ENCODE measurements around the gene ST6GAL1. TPM values are rescaled to one million over a fixed set of nuclear protein-coding genes. Genes with fewer than 3 reads are reported as not detected.
A peak's percentile ranks its signal among the peaks of the same experiment; 100 is the strongest.
"Not testable (repeated sequence)": the region's sequence is repeated elsewhere in the genome, so short reads cannot be mapped to it uniquely, and the experiment has no call there.

The ST6GAL1 gene, protein sequence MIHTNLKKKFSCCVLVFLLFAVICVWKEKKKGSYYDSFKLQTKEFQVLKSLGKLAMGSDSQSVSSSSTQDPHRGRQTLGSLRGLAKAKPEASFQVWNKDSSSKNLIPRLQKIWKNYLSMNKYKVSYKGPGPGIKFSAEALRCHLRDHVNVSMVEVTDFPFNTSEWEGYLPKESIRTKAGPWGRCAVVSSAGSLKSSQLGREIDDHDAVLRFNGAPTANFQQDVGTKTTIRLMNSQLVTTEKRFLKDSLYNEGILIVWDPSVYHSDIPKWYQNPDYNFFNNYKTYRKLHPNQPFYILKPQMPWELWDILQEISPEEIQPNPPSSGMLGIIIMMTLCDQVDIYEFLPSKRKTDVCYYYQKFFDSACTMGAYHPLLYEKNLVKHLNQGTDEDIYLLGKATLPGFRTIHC
- total RNA-seq (2014; rRNA removed; shearing (Covaris generic); ENCODE audit: low replicate concordance) = 5.6 and 9.4 TPM in 2 replicates

DNA sequence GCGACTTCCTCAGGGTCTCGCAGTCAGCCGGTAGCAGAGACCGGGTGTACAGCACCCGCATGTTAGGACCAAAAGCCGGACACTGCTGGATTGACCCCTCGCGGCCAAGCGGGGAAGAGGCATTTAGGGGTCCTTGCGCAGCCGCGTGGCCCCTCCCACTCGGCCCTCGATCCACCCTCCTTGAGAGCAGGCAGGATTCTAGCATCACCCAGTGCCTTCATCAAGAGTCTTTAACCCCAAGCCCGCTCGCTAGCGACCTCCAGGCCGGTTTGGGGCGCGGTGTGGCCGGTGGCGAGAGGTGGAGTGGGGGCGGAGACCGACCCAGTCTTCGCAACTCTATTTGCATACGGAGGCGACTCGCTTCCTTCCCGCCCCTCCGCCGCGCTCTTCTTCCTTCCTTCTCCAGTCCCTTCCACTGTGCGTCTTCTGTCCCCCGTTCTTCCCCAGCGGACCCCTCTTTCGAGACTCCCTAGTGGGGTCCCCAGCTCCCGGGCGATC, at the start of gene ST6GAL1:
Gene ST6GAL1, plus strand, starts transcription at position 384 of the 498 bp plus-strand sequence. CDS start 112,178 bp downstream, outside the sequence.
- Histone ChIP-seq H3K36me3 (no peaks in the 10 kb centered on the region), H3K27me3 (no peaks in the 10 kb centered on the region), H3K4me3 (peak within 1 kb of the TSS; percentile 66), H3K9me3 (no peaks in the 10 kb centered on the region; the same call in none of the 2 replicates)
- DNase-seq = peak; percentile 48

DNA sequence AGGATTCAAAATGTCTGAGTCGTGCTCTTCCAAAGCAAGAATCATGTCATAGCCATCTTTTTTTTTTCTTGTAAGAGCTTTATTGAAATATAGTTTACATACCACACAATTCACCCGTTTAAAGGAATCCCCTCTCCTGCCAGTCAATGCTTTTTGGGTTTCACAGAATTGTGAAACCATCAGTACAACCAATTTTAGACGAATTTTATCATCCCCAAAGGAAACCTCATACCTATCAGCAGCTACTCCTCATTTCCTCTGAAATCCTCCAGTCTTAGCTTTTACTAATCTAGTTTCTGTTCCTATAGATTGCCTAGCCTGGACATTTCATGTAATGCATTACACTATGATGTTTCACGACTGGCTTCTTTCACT, 48.2 kb upstream of the ST6GAL1 start:
- DNase-seq = no peak
- no peak overlapping the region for H3K4me3 ChIP-seq
- H3K9me3 ChIP-seq = no peaks in the 10 kb centered on the region
- H3K27me3 ChIP-seq = no peaks in the 10 kb centered on the region
- no peaks in the 10 kb centered on the region for H3K36me3 ChIP-seq

DNA sequence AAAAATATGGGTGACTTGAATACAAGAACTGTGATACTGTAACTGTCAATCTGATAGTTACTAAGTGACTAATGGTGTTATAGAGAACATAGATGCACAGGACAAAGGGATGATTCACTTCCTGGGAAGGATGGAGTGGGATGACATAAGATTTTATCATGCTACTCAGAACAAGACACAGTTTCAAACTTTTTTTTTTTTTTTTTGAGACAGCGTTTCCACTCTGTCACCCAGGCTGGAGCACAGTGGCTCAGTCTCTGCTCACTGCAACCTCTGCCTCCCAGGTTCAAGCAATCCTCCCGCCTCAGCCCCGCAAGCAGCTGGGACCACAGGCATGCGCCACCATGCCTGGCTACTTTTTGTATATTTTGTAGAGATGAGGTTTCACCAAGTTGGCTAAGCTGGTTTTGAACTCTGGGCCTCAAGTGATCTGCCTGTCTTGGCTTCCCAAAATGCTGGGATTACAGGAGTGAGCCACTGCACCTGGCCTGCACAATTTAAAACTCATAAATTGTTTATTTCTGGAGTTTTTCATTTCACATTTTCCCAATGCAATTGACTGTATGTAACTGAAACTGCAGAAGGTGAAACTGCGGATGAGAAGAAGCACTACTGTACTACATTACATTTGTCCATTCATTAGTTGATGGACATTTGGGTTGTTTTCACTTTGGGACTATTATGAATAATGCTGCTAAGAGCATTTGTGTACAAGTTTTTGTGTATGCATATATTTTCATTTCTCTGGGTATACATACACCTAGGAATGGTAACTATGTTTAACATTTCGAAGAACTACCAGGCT, 47.2 kb upstream of the ST6GAL1 start:
- Histone ChIP-seq H3K27me3 (no peaks in the 10 kb centered on the region), H3K9me3 (no peaks in the 10 kb centered on the region), H3K4me3 (no peak overlapping the region), H3K36me3 (no peaks in the 10 kb centered on the region)
- peak; percentile 12 for DNase-seq

DNA sequence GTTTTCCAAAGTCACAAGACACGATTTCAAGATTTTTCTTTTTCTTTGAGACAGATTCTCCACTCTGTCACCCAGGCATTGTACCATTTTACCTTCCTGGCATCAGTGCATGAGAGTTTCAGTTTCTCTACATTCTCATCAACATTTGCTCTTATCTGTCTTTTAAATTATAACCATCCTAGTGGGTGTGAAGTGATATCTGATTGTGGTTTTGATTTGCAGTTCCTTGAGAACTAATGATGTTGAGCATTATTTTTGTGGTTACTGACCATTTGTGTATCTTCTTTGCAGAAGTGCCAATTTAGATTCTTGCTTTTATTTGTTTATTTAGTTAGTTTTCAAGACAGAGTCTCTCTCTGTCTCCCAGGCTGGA, 46.7 kb upstream of the ST6GAL1 start:
- no peak for DNase-seq
- Histone ChIP-seq H3K27me3 (no peaks in the 10 kb centered on the region), H3K9me3 (no peaks in the 10 kb centered on the region), H3K4me3 (no peak overlapping the region), H3K36me3 (no peaks in the 10 kb centered on the region)

DNA sequence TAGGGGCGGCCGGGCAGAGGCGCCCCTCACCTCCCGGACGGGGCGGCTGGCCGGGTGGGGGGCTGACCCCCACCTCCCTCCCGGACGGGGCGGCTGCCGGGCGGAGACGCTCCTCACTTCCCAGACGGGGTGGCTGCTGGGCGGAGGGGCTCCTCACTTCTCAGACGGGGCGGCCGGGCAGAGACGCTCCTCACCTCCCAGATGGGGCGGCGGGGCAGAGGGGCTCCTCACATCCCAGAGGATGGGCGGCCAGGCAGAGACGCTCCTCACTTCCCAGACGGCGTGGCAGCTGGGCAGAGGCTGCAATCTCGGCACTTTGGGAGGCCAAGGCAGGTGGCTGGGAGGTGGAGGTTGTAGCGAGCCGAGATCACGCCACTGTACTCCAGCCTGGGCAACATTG, 45.5 kb upstream of the ST6GAL1 start:
- not testable (repeated sequence) for H3K9me3 ChIP-seq, DNase-seq, H3K27me3 ChIP-seq, H3K4me3 ChIP-seq, H3K36me3 ChIP-seq

DNA sequence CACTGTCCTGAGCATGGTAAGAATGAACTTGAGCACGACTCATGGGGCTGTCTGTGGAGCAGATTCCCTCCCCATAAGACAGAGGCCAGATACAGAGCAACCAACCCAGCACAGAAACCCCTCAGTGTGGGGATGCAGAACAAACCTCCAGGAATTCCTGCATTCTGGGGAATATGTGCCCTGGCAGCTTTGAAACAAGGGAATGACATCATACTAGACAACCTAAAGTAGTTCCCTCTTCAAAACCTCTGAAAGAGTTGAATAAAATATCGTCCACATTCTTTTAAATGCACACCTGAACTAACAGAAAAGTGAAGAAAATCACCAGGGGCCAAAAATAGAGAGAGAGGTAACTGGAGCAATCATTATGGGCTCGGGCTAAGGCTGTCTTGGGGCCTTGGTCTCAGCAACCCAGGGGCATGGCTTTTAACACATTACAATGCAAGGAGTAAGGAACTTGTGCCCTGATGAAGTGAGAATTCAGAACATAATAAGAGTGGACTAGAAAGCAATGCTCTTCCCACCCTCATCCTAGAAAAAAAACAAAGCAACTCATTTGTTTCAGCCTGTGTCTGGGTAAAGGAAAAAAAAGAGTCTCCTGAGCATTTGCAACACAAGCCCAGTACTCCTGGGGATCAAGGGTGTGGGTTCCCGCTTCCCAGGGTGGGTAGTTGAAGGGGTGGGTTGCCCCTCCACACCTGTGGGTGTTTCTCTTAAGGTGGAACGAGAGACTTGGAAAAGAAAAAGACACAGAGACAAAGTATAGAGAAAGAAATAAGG, 43.9 kb upstream of the ST6GAL1 start:
- H3K9me3 ChIP-seq = no peaks in the 10 kb centered on the region
- no peak overlapping the region for H3K4me3 ChIP-seq
- no peaks in the 10 kb centered on the region for H3K36me3 ChIP-seq
- DNase-seq = no peak
- peaks cover 5% of the 10 kb centered on the region; the same call in 1 of the 2 replicates for H3K27me3 ChIP-seq

DNA sequence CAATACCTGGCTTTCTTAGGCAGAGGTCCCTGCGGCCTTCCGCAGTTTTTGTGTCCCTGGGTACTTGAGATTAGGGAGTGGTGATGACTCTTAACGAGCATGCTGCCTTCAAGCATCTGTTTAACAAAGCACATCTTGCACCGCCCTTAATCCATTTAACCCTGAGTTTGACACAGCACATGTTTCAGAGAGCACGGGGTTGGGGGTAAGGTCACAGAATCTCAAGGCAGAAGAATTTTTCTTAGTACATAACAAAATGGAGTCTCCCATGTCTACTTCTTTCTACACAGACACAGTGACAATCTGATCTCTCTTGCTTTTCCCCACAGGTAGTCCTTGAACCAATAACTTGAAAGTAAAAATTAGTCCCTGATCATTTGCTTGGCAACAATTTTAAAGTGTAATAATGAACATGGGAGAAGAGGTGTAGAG, 42.8 kb upstream of the ST6GAL1 start:
- not testable (repeated sequence) for DNase-seq, H3K27me3 ChIP-seq, H3K9me3 ChIP-seq, H3K36me3 ChIP-seq, H3K4me3 ChIP-seq

DNA sequence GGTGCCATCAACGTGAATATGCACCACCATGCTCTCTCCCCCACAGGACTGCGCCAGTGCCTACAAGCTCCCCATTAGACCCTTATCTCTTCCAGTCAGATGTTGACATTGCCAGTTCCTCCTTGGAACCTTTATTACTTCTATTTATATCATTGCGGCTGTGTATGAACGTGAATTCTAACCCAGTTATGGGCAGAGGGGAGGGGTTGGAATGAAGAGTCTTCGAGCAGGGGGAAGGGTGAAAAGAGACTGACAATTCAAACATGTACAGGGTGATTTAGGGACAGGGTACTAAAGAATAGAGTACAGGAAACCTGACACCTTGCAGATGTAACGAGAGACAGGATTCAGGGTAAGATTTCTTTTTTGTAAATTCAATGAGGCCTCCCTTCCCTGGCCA, 41.8 kb upstream of the ST6GAL1 start:
- no peak overlapping the region for H3K4me3 ChIP-seq
- no peaks in the 10 kb centered on the region for H3K9me3 ChIP-seq
- peaks cover 5% of the 10 kb centered on the region; the same call in 1 of the 2 replicates for H3K27me3 ChIP-seq
- no peaks in the 10 kb centered on the region for H3K36me3 ChIP-seq
- DNase-seq = no peak

DNA sequence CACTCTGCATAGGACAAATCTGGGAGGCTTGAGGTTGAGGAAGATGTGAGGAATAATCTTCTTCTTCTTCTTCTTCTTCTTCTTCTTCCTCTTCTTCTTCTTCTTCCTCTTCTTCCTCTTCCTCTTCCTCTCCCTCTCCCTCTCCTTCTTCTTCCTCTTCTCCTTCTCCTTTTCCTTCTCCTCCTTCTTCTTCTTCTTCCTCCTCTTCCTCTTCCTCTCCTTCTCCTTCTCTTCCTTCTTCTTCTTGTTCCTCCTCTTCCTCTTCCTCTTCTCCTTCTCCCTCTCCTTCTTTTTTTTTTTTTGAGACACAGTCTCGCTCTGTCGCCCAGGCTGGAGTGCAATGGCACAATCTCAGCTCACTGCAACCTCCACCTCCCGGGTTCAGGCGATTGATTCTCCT, 40.6 kb upstream of the ST6GAL1 start:
- not testable (repeated sequence) for H3K4me3 ChIP-seq, H3K36me3 ChIP-seq, H3K9me3 ChIP-seq, H3K27me3 ChIP-seq, DNase-seq

DNA sequence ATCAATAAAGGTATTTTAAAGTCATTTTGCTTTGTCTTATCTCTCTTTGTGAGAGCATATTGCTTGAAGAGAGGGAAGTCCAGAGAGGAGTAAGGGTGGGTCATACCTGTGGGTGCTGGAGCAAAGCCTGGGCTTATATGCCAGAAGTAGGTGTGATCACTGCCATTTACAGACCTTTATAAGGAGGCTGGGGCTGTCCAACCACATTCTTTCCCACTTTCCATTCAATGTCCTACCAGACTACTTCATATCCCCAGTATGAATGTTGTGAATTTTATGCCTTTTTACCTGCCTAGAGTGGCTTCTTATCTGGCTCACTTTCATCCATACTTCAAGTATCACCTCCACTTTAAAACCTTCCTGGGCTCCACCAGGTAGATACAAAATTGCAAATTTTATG, 39.4 kb upstream of the ST6GAL1 start:
- peaks cover 5% of the 10 kb centered on the region; the same call in 1 of the 2 replicates for H3K27me3 ChIP-seq

DNA sequence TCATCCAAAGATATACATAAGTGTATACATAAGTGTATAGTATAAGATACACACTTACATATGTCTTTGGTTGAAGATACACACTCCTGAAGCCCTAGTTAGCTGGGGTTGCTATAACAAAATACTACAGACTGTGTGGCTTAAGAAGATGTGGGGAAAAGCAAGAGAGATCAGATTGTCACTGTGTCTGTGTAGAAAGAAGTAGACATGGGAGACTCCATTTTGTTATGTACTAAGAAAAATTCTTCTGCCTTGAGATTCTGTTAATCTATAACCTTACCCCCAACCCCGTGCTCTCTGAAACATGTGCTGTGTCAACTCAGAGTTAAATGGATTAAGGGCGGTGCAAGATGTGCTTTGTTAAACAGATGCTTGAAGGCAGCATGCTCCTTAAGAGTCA, 37.3 kb upstream of the ST6GAL1 start:
- not testable (repeated sequence) for H3K27me3 ChIP-seq, DNase-seq, H3K9me3 ChIP-seq, H3K4me3 ChIP-seq, H3K36me3 ChIP-seq

More for the DNA sequence above, 39.4 kb upstream of the ST6GAL1 start:
- Histone ChIP-seq H3K9me3 (no peaks in the 10 kb centered on the region), H3K4me3 (no peak overlapping the region), H3K36me3 (no peaks in the 10 kb centered on the region)
- DNase-seq = no peak

DNA sequence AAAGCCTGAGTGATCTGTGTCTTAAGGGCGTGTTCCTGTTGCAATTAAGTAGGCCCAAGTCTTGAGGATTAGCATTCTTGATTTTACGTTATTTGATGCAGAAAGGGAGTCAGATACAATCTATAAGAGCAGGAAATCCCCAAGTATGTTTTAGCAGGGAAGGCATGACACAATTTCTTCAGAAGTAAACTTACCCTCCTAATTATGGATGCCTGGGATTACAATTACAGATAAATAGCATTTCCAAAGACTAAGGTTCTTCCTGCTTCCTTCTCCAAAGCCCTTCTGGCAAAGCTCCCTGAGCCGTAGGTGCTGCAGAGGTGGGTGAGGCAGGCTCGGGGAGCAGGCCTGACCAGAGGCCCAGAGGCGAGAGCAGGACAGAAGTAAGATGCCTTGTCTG, 34.9 kb upstream of the ST6GAL1 start:
- Histone ChIP-seq H3K4me3 (no peak overlapping the region), H3K9me3 (no peaks in the 10 kb centered on the region), H3K36me3 (no peaks in the 10 kb centered on the region), H3K27me3 (0 out of 2 replicates have a peak, but pooled peaks cover 2% of the 10 kb centered on the region)
- no peak for DNase-seq

DNA sequence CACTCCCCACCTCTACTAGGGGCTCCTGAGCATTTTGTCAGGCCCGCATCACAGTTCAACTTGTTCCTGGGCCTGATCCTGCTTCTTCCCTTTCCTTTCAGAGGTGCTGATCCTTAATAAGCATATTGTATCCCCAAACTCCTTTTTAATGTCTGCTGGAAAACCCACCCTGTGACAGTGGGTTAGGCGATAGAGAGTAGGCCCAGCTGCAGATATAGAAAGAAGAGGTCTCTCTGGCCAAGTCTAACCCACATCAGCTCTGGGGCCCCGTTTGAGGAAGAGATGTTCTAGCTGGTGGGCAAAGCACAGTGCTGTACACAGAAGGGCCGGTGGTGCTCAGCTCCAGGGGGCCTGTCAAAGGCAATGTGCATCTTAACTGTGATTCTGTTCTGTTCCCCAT, 34.3 kb upstream of the ST6GAL1 start:
- H3K27me3 ChIP-seq = no peaks in the 10 kb centered on the region
- DNase-seq = no peak
- H3K9me3 ChIP-seq = no peaks in the 10 kb centered on the region
- H3K4me3 ChIP-seq = no peak overlapping the region
- H3K36me3 ChIP-seq = no peaks in the 10 kb centered on the region

DNA sequence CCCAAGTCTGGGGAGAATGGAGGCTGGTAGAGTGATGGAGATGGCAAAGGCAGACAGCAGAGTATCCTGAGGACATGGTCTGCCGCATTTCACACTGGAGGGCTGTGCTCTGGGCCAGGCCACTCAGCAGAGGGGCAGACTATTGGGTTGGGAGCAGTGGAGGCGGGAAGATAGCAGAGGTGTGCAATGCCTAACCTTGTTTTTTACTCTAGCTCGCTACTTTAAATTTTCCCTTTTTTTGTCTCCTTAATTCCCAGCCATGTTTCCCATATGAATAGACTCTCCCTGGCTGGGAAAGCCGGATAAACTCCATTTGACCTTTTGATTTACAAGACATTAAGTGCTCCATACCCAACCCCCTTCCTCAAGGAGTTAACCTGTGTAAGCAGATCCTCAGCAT, 33.5 kb upstream of the ST6GAL1 start:
- no peak overlapping the region for H3K4me3 ChIP-seq
- H3K9me3 ChIP-seq = no peaks in the 10 kb centered on the region
- no peaks in the 10 kb centered on the region for H3K36me3 ChIP-seq
- no peaks in the 10 kb centered on the region for H3K27me3 ChIP-seq
- no peak for DNase-seq

DNA sequence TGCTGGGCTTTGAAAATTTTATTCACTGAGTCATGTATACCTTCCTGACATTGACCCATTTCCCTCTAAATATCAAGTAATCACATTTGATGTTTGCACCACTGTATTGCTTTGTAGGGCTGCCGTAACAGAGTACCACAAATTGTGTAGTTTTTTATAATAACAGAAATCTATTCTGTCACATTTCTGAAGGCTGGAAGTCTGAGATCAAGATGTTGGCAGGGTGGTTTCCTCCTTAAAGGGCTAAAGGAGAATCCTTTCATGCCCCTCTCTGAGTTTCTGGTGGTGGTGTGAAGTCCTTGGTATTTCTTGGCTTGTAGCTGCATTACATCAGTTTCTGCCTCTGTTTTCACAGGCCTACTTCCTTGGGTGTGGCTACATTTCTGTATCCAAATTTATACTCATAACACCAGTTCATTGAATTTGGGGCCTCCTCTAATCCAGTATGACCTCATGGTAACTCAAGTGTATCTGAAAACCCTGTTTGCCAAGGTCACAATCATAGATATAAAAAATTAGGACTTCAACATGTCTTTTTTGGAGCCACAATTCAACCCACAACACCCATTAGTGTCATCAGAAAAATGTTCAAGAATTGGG, 29.1 kb upstream of the ST6GAL1 start:
- H3K4me3 ChIP-seq = no peak overlapping the region
- DNase-seq = peak; percentile 46
- H3K9me3 ChIP-seq = no peaks in the 10 kb centered on the region; the same call in 1 of the 2 replicates
- H3K36me3 ChIP-seq = no peaks in the 10 kb centered on the region
- no peaks in the 10 kb centered on the region for H3K27me3 ChIP-seq

DNA sequence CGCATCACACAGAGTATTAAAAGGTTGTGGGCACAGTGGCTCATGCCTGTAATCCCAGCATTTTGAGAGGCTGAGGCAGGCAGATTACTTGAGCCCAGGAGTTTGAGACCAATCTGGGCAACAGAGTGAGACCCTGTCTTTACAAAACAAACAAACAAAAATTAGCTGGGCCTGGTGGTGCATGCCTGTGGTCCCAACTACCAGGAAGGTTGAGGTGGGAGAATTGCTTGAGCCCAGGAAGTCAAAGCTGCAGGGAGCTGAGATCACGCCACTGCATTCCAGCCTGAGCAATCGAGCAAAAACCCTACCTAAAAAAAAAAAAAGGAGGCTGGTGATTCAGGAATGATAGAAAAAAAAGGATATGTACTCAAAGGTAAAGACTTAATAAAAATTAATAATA, 28.2 kb upstream of the ST6GAL1 start:
- DNase-seq = peak; percentile 53
- peaks cover 3% of the 10 kb centered on the region; the same call in 1 of the 2 replicates for H3K27me3 ChIP-seq
- no peaks in the 10 kb centered on the region; the same call in 1 of the 2 replicates for H3K9me3 ChIP-seq
- H3K4me3 ChIP-seq = no peak overlapping the region
- H3K36me3 ChIP-seq = no peaks in the 10 kb centered on the region
